HL-60 (cell line): ENCODE results near the gene CFAP65.

Experiments
- CTCF ChIP-seq: IDR thresholded peaks from one replicate; pipeline ENCODE4 v1.5.1; 2011; ENCODE audit warnings: low read length, control low read depth, inconsistent platforms; ENCODE audit not compliant: insufficient read depth
- POLR2AphosphoS5 ChIP-seq: IDR thresholded peaks from 2 replicates; pipeline ENCODE4 v1.6.1; 2012; ENCODE audit warnings: low read depth
- TF ChIP-seq, protein P1 (sequence below): IDR thresholded peaks from 2 replicates; pipeline ENCODE4 v1.6.1; 2012; ENCODE audit warnings: low read depth; ENCODE audit not compliant: insufficient replicate concordance

DNA sequence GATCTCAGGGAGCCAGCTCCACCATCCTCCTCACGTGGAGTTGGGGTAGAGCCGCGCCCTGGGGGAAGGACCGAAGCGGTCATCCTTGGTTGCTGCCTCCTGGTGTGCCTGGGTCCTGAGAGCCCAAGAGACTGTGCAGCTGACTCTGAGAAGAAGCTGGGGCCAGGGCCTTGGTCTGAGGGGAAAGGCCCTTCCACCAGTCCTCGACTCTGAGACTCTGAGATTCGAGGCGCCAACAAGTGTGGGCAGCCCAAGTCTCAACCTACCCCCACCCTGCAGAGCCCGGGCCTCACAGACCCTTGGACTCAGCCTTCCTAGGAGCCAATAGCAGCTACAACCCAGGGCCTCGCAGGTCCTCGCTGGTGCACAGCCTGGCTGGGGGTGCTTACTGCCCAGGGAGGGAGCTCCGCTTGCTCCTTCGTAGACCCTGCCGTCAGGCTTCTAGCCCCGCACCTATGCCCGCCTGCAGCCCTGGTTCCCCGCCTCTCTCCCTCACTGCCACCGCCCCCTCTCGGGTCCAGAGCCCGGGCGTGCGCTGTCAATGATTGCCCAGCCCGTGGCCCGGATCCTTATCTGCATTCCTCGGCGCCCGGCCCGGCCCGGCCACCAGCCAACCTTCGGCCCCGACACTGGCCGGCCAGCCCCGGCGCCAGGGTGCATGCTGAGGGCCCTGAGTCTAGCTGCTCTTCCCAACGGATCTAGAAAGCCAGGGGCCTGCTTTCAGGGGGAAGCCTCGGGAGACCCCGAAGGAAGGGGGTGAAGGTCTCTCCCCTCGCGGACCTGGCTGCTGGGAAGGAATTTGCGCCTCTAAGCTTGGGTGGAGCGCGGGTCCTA is 17.4 kb upstream of the CFAP65 start:
- TF ChIP-seq CTCF (no peak), POLR2AphosphoS5 (no peak)
- TF ChIP-seq, protein P1, sequence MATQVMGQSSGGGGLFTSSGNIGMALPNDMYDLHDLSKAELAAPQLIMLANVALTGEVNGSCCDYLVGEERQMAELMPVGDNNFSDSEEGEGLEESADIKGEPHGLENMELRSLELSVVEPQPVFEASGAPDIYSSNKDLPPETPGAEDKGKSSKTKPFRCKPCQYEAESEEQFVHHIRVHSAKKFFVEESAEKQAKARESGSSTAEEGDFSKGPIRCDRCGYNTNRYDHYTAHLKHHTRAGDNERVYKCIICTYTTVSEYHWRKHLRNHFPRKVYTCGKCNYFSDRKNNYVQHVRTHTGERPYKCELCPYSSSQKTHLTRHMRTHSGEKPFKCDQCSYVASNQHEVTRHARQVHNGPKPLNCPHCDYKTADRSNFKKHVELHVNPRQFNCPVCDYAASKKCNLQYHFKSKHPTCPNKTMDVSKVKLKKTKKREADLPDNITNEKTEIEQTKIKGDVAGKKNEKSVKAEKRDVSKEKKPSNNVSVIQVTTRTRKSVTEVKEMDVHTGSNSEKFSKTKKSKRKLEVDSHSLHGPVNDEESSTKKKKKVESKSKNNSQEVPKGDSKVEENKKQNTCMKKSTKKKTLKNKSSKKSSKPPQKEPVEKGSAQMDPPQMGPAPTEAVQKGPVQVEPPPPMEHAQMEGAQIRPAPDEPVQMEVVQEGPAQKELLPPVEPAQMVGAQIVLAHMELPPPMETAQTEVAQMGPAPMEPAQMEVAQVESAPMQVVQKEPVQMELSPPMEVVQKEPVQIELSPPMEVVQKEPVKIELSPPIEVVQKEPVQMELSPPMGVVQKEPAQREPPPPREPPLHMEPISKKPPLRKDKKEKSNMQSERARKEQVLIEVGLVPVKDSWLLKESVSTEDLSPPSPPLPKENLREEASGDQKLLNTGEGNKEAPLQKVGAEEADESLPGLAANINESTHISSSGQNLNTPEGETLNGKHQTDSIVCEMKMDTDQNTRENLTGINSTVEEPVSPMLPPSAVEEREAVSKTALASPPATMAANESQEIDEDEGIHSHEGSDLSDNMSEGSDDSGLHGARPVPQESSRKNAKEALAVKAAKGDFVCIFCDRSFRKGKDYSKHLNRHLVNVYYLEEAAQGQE = no peak
